ENCODE data around the gene KRTAP2-3.

DNA sequence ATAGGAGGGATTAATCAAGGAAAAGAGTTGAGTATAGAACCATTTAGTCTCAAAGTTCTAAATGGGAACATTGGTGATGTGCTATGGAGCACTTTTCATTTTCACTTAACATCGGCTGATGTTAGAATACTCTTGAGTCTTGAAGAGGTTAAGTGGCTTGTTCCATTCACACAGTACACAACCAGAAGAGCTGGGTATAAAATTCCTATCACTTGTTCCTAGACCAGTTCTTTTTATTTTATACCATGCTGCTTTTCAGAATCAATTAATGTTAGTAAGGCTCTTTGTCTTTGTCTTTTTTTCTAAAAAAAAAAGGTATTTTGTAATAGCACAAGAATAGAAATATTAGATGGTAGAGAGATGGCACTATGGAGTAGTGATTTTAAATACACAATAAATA lies 17.0 kb downstream of the KRTAP2-3 start:
- TF ChIP-seq, protein P1, sequence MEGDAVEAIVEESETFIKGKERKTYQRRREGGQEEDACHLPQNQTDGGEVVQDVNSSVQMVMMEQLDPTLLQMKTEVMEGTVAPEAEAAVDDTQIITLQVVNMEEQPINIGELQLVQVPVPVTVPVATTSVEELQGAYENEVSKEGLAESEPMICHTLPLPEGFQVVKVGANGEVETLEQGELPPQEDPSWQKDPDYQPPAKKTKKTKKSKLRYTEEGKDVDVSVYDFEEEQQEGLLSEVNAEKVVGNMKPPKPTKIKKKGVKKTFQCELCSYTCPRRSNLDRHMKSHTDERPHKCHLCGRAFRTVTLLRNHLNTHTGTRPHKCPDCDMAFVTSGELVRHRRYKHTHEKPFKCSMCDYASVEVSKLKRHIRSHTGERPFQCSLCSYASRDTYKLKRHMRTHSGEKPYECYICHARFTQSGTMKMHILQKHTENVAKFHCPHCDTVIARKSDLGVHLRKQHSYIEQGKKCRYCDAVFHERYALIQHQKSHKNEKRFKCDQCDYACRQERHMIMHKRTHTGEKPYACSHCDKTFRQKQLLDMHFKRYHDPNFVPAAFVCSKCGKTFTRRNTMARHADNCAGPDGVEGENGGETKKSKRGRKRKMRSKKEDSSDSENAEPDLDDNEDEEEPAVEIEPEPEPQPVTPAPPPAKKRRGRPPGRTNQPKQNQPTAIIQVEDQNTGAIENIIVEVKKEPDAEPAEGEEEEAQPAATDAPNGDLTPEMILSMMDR (IDR thresholded peaks at IDR 0.05; ENCODE audit: insufficient read depth, low read length, poor library complexity, severe bottlenecking): no peak
- no peak for TF ChIP-seq EZH2phosphoT487 (conservative IDR thresholded peaks at IDR 0.05; ENCODE audit: low read length)

Data from SU-DHL-6 (cell line).